Tibial artery (tissue), 4 donors: ENCODE data around the gene FAM76A.

ENCODE experiments used
- DNase-seq, 2 donors: peaks; one replicate each; pipeline ENCODE4 v3.0.0-alpha.2; 2019
- H3K27ac ChIP-seq, 2 donors: fragments of 200-600 bp; sonication (generic) in 1 of 2; 1 replicate in 1 of 2; 2 replicates in 1 of 2; pipeline ENCODE4 v1.5.1; 2018 to 2019; ENCODE audit warnings: mild to moderate bottlenecking in 1 of 2
- H3K27me3 ChIP-seq, 2 donors: fragments of 200-600 bp; sonication (generic) in 1 of 2; one replicate each; pipeline versions ENCODE4 v1.5.1 to v1.6.0; 2016 to 2019
- H3K36me3 ChIP-seq, 3 donors: fragments of 200-600 bp; sonication (generic) in 2 of 3; one replicate each; pipeline ENCODE4 v1.5.1; 2016 to 2019; ENCODE audit warnings: mild to moderate bottlenecking in 2 of 3
- H3K4me1 ChIP-seq, 4 donors: fragments of 200-600 bp; sonication (generic) in 2 of 4; 1 replicate in 3 of 4; 2 replicates in 1 of 4; pipeline ENCODE4 v1.5.1; 2016 to 2019
- H3K4me3 ChIP-seq, 2 donors: fragments of 200-600 bp; sonication (generic) in 1 of 2; 1 replicate in 1 of 2; 2 replicates in 1 of 2; pipeline ENCODE4 v1.5.1; 2018 to 2019; ENCODE audit warnings: mild to moderate bottlenecking in 2 of 2
- H3K9me3 ChIP-seq, 3 donors: fragments of 200-600 bp; sonication (generic) in 1 of 3; one replicate each; pipeline ENCODE4 v1.5.1; 2016 to 2019
- CTCF ChIP-seq, 2 experiments: fragments of 200-600 bp in 1 of 2; fragments of 450-650 bp in 1 of 2; IDR thresholded peaks; one replicate each; pipeline ENCODE4 v1.5.1; 2017 to 2019; ENCODE audit warnings: antibody characterized with exemption in 2 of 2, mild to moderate bottlenecking in 1 of 2, moderate library complexity in 1 of 2
- intact Hi-C: fragments of 100-400 bp; cut with DNase I; formaldehyde crosslinking; loops from one replicate; pipeline ENCODE4 v1.15.0; 2023; ENCODE audit warnings: low total_unique reads

Gene FAM76A

GRCh38 chr1:27755865-27756264, 30.1 kb downstream of the FAM76A start:
- no peaks in the 10 kb centered on the region for H3K4me1 ChIP-seq
- intact Hi-C loops = no loop called here
- no peaks in the 10 kb centered on the region for H3K9me3 ChIP-seq
- H3K27ac ChIP-seq = no peak overlapping the region
- no peak overlapping the region for H3K4me3 ChIP-seq
- peaks cover 33 to 95% (median 60%) of the 10 kb centered on the region in 3 donors for H3K36me3 ChIP-seq
- H3K27me3 ChIP-seq = no peaks in the 10 kb centered on the region
- no peak for TF ChIP-seq CTCF (IDR thresholded peaks at IDR 0.05)
- no peak for DNase-seq

DNA sequence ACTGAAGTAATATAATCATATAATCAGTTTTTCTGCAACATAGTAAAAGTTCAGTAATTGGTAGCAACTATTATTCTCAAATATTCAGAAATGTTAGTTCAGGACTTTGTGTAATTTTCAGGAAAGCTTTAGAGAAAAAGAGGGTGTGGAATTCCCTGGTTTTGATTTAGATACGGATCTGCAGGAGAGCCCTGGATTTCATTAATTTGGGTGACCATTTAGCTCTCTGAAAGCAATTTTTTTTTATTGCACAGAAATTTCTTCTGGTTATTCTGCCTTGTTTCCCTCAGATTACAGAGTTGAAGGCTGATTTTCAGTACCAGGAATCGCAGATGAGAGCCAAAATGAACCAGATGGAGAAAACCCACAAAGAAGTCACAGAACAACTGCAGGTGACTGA, 33.5 kb downstream of the FAM76A start:
- Histone ChIP-seq H3K4me3 (no peak overlapping the region), H3K36me3 (peaks cover 48 to 84% (median 71%) of the 10 kb centered on the region in 3 donors), H3K4me1 (no peaks in the 10 kb centered on the region), H3K27ac (no peak overlapping the region), H3K9me3 (no peaks in the 10 kb centered on the region), H3K27me3 (no peaks in the 10 kb centered on the region)
- no peak for DNase-seq
- no peak for TF ChIP-seq CTCF (IDR thresholded peaks at IDR 0.05)
- intact Hi-C loops = no loop called here

DNA sequence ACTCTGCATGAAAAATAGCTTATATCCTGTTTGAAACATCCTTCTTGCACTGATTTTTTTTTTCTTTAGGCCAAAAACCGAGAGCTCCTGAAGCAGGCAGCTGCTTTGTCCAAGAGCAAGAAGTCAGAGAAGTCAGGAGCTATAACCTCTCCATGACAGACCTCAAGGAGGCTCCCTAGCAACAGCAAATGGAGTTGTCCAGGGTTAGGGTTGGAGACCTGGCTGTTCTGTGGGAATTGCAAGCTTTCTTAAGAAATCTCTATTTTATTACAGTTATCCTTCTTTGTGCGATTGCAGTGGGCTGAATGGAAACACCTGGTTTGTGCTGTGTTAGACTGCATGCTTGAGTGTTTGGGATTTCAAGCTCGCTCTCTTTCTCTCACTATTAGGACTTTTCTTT, 34.7 kb downstream of the FAM76A start:
- no peak overlapping the region for H3K27ac ChIP-seq
- H3K27me3 ChIP-seq = no peaks in the 10 kb centered on the region
- no peak for DNase-seq
- intact Hi-C loops = no loop called here
- H3K9me3 ChIP-seq = no peaks in the 10 kb centered on the region
- peaks cover 44 to 73% (median 59%) of the 10 kb centered on the region in 3 donors for H3K36me3 ChIP-seq
- H3K4me3 ChIP-seq = no peak overlapping the region
- no peaks in the 10 kb centered on the region for H3K4me1 ChIP-seq
- no peak for TF ChIP-seq CTCF (IDR thresholded peaks at IDR 0.05)

DNA sequence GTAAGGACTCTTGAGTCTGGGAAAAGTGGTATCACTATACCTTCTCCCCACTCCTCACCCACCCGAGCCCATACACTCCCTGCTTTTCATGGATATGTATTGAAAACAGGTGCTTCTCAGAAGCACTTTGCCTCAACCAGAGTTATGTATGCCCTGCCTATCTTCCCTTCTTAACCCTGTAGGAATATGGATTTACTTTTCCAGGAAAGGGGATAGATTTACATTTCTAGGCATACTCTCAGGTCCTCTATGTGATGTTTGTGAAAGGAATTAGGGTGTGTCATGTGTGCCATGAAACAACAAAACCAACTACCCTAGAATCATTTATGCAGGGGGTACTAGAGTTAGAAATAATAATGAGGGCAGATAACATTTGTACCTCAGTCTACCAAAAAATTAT, 36.3 kb downstream of the FAM76A start:
- Histone ChIP-seq H3K9me3 (no peaks in the 10 kb centered on the region), H3K27me3 (no peaks in the 10 kb centered on the region), H3K4me3 (no peak overlapping the region), H3K27ac (no peak overlapping the region), H3K36me3 (peaks cover 35 to 57% (median 44%) of the 10 kb centered on the region in 3 donors), H3K4me1 (no peaks in the 10 kb centered on the region)
- DNase-seq = no peak
- intact Hi-C loops = no loop called here
- TF ChIP-seq CTCF (IDR thresholded peaks at IDR 0.05) = no peak

DNA sequence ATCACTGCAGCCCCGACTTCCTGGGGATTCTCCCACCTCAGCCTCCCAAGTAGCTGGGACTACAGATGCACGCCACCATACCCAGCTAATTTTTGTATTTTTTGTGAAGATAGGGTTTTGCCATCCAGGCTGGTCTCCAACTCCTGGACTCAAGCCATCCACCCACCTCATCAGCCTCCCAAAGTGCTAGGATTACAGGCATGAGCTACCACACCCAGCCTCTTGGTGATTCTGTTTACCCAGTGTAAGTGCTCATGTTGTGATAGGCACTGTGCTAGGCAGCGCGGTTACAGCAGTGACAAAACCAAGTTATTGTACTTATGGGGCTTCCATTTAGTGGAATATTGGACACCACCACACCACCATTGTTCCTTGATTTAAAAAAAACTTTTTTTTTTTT, 37.6 kb downstream of the FAM76A start:
- Histone ChIP-seq H3K27ac (no peak overlapping the region), H3K9me3 (no peaks in the 10 kb centered on the region), H3K27me3 (no peaks in the 10 kb centered on the region), H3K4me3 (no peak overlapping the region), H3K4me1 (no peaks in the 10 kb centered on the region), H3K36me3 (peaks cover 30 to 44% (median 37%) of the 10 kb centered on the region in 3 donors)
- intact Hi-C loops = no loop called here
- TF ChIP-seq CTCF (IDR thresholded peaks at IDR 0.05) = no peak
- no peak for DNase-seq

GRCh38 chr1:27770293-27770830, 44.6 kb downstream of the FAM76A start:
- no peak for TF ChIP-seq CTCF (IDR thresholded peaks at IDR 0.05)
- intact Hi-C loops = no loop called here
- no peak overlapping the region for H3K4me3 ChIP-seq

More at GRCh38 chr1:27770293-27770830, 44.6 kb downstream of the FAM76A start:
- no peaks in the 10 kb centered on the region for H3K9me3 ChIP-seq
- H3K4me1 ChIP-seq = peaks cover 0 to 25% (median 5%) of the 10 kb centered on the region in 4 donors
- H3K27ac ChIP-seq = no peak overlapping the region
- H3K36me3 ChIP-seq = no peaks in the 10 kb centered on the region
- H3K27me3 ChIP-seq = no peaks in the 10 kb centered on the region
- DNase-seq = no peak
